GM18511 (cell line): Measurements from ENCODE around the gene CLEC2A.

Experiments
- ATAC-seq: cut with Tn5 transposase; IDR thresholded peaks from one replicate; pipeline ENCODE4 v1.9.1; 2021; ENCODE audit warnings: mild to moderate bottlenecking, moderate library complexity; ENCODE audit not compliant: unreplicated experiment

The CLEC2A gene

DNA sequence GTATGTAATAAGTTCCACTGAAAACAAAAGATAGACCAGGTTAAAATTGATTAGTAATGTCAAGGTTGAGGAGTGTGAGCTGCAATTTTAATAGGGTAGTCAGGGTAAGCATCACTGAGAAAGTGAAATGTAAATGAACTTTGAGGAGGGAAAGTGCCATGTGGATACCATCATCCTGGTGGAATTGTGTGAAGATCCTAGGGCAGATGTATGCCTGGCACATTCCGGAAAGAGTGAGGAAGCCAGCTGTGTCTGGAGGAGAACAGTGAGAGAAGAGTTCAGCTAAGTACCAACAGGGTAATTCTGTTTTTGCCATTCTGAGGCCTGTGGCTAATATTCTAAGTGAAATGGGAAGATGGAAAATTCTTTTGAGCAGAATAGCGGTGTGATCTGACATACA lies 2.9 kb upstream of the CLEC2A start:
- no peak for ATAC-seq

GRCh38 chr12:9933958-9934357 lies 1.8 kb upstream of the CLEC2A start:
- ATAC-seq = no peak

DNA sequence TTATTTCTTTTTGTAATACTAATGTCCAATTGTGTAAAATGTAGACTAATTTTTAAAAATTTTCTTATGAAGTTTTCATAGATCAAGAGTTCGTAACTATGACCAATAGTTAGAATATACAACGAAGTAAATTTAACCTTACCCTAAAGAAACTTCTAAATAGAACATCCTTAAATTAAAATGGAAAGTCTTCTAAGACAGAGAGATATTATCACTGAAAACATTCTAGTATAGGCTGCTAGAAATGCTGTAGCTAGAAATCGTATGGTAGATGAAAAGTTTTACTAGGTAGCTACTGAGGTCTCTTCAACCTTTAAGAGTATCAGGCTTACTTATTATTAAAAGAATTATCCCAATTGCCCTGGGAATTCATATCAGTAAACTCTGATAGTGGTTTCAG lies 925 bp downstream of the CLEC2A start:
- ATAC-seq = no peak

GRCh38 chr12:9928607-9929006 lies 3.6 kb downstream of the CLEC2A start:
- no peak for ATAC-seq

DNA sequence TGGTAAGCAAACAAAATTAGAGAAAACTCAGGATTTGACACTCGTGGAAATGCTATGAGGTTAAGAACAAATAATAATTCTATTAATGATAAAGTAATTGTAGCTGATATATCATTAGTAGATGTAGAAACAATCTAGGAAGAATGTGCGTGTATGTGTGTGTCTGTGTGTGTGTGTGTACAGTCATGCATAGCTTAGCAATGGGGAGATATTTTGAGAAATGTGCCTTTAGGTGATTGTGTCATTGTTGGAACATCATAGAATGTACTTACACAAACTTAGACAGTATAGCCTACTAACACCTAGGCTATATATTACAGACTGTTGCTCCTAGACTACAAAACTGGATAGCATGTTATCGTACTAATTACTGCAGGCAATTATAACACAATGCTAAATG lies 5.3 kb downstream of the CLEC2A start:
- no peak for ATAC-seq

DNA sequence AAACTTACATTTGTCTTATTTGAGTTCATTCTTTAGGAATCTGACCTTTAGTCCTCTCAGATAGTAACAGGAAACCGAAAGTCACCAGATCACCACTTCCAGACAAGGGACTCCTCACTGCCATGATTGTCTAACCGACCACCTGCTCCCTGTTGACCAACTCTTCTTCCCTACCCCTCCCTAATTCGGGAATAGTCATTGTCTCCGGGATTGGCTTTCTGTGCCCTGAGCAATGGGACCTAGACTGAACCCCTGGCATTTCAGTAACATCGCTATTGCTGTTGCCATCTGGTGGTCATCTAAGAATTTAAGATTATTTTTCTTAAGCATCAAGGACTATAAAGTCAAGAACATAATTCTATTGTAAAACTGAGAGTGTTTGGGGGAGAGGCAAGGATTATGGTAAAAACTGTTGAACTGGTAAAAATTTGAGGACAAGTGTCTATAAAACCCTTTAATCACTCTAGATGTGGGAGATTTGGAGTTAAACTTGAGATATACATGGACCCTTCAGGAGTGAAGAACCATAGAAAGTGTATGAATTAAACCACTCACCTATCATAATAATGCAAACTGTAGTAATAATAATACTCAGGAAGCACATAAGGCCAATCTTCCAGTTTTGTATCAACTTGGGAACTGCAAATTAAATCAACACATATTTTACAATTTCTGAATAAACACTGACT lies 6.3 kb downstream of the CLEC2A start:
- no peak for ATAC-seq

GRCh38 chr12:9922429-9922828 lies 9.7 kb downstream of the CLEC2A start:
- ATAC-seq = no peak

GRCh38 chr12:9920451-9920850 lies 11.7 kb downstream of the CLEC2A start:
- no peak for ATAC-seq

DNA sequence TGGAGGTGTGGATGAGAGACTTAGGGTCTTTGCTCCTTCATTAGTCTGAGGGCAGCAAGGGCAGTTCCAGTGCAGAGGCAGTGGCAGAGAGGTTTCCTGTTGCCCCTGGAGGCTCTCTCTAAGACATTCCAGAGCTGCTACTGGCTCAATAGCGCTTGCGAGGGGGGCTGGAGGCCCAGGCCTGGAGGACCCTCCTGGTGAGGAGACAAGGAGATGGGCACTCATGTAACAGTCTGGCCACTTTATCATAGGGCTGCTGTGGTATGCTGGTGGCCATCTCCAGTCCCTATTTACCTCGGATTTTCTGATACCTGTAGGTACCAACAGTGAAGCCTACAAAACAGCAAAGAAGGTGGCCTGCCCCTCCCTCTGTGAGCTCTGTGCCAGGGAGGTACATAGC lies 12.7 kb downstream of the CLEC2A start:
- ATAC-seq = no peak

DNA sequence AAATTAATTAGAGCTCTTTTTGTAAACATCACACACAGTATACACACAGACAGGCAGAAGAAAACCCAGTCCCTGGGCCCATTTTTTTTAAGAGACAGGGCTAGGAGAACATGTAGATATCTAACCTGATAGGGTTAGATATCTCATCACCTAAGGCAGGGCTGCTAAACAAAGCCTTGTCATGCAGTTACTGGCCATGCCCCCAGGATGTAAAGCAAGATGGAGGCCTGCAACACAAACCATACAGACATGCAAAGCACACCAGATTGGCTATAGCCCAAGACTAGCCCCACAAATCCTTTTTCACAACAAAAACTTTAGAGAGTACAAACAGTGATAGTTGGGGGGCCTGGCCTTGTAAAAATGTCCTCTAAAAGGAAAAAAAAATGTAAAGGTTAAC lies 20.5 kb downstream of the CLEC2A start:
- ATAC-seq = no peak

GRCh38 chr12:9910716-9911421 lies 21.3 kb downstream of the CLEC2A start:
- ATAC-seq = no peak

GRCh38 chr12:9909724-9910123 lies 22.4 kb downstream of the CLEC2A start:
- no peak for ATAC-seq

GRCh38 chr12:9908350-9908749 lies 23.8 kb downstream of the CLEC2A start:
- no peak for ATAC-seq

- ATAC-seq = no peak
Observed at GRCh38 chr12:9907769-9908168, 24.4 kb downstream of the CLEC2A start.

GRCh38 chr12:9906873-9907272 lies 25.3 kb downstream of the CLEC2A start:
- no peak for ATAC-seq

- ATAC-seq = no peak
Observed at GRCh38 chr12:9902539-9903228, 29.5 kb downstream of the CLEC2A start.

GRCh38 chr12:9900930-9901329 lies 31.2 kb downstream of the CLEC2A start:
- no peak for ATAC-seq

GRCh38 chr12:9899209-9899608 lies 33.0 kb downstream of the CLEC2A start:
- ATAC-seq = no peak

DNA sequence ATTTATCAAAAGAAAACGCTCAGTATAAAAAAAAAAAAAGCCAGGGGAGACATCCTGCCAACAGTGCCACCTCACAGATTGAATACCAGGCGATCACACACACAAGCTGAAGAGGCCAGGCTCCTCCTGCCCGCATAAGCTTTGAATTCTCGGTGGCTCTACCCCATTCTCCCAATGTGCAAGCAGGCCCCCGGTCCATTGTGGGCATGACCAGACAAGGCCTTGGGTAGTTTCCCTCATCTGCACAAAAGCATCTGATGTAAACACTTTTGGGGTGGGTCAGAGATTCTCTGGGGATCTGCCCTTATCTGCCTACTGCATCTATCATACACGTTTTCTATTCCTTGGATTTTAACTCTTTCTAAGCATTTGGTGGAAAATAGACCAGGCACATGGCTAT lies 34.6 kb downstream of the CLEC2A start:
- ATAC-seq = no peak

- no peak for ATAC-seq
Observed at GRCh38 chr12:9895215-9895971, 36.8 kb downstream of the CLEC2A start.

DNA sequence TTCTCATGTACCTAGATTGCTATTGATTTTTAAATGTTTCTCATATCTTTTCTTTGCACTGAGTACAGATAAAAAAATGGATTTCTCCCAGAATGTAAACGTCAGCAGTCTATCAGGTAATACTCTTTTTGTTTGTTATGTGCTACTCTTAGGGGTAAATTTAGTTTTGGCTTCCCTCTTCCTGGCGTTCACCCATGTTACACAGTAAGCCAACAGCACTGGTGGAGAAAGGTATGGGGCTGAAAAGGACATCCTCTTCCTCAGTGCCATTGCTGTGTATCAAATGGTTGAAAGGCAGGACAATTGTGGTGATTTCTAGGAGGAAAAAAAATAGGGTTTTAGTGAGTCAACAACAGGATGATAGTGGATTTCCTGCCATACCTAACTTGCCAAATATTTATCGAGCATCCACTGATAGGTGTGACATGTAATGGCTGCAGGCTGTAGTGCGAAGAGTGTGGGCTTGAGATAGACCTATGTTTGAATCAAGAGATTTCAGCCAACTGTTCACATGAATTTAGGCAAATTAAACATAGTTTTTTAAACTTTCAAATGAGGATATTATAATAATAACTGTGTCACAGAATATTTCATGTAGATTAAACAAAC lies 43.4 kb downstream of the CLEC2A start:
- no peak for ATAC-seq
